Caco-2 (cell line): ENCODE measurements around the gene GRHL3. TPM values are rescaled to one million over a fixed set of nuclear protein-coding genes. Genes with fewer than 3 reads are reported as not detected.

Experiments used
- BruUV-seq: library from RNA; stranded (reverse); fragments of 400-500 nt; replicated peaks from 2 replicates; lab custom pipeline; 2021; lab: Mats Ljungman, UMichigan
- CTCF ChIA-PET: fragments of 300-600 bp; sonication (Branson Sonifier 250); formaldehyde crosslinking; loops from one replicate; lab custom pipeline; 2022; ENCODE audit warnings: antibody characterized with exemption; lab: Charles Lee
- POLR2A ChIA-PET: fragments of 300-600 bp; sonication (Branson Sonifier 250); formaldehyde crosslinking; loops from one replicate; lab custom pipeline; 2022; ENCODE audit warnings: antibody characterized with exemption; lab: Charles Lee
- DNase-seq, 2 experiments: peaks; one replicate each; pipeline versions ENCODE4 v3.0.0 to v3.0.0-alpha.2; 2020 to 2022
- H3K27me3 ChIP-seq: replicated peaks from 2 replicates; pipeline ENCODE4 v1.6.0; 2011; ENCODE audit warnings: low read length; ENCODE audit not compliant: control insufficient read depth, insufficient read depth
- H3K36me3 ChIP-seq: 2 replicates; pipeline ENCODE4 v1.5.1; 2011; ENCODE audit warnings: low read length; ENCODE audit not compliant: control insufficient read depth, insufficient read depth
- H3K4me1 ChIP-seq: fragments of 250-450 bp; sonication (Bioruptor Pico); 2 replicates; pipeline ENCODE4 v1.5.1; 2020; ENCODE audit warnings: mild to moderate bottlenecking
- H3K4me3 ChIP-seq: 2 replicates; pipeline ENCODE4 v1.5.1; 2011; ENCODE audit warnings: low read depth, mild to moderate bottlenecking, control low read depth, low read length
- H3K9me3 ChIP-seq: fragments of 250-450 bp; sonication (Bioruptor Pico); 2 replicates; pipeline ENCODE4 v1.5.1; 2020; ENCODE audit warnings: mild to moderate bottlenecking, moderate library complexity
- H3K27ac Mint-ChIP-seq: one replicate; pipeline ENCODE4 v1.8.0; 2022; ENCODE audit warnings: mixed read lengths; ENCODE audit not compliant: unreplicated experiment
- H3K27me3 Mint-ChIP-seq: one replicate; pipeline ENCODE4 v1.8.0; 2022; ENCODE audit warnings: mixed read lengths; ENCODE audit not compliant: insufficient read depth, unreplicated experiment
- H3K36me3 Mint-ChIP-seq: one replicate; pipeline ENCODE4 v1.8.0; 2022; ENCODE audit warnings: mild to moderate bottlenecking, mixed read lengths; ENCODE audit not compliant: insufficient read depth, unreplicated experiment
- H3K4me1 Mint-ChIP-seq: one replicate; pipeline ENCODE4 v1.8.0; 2022; ENCODE audit warnings: low read depth, mixed read lengths; ENCODE audit not compliant: unreplicated experiment
- H3K4me3 Mint-ChIP-seq: one replicate; pipeline ENCODE4 v1.8.0; 2022; ENCODE audit warnings: mild to moderate bottlenecking, moderate library complexity, mixed read lengths; ENCODE audit not compliant: unreplicated experiment
- H3K9me3 Mint-ChIP-seq: one replicate; pipeline ENCODE4 v1.8.0; 2022; ENCODE audit warnings: mixed read lengths; ENCODE audit not compliant: unreplicated experiment
- intact Hi-C: fragments of 100-400 bp; cut with micrococcal nuclease; formaldehyde crosslinking; loops from one replicate; pipeline ENCODE4 v1.10.0; 2022; ENCODE audit not compliant: unreplicated experiment
- total RNA-seq: library from RNA; stranded (reverse); gene quantifications from 2 replicates; pipeline ENCODE4 v1.2.3, GENCODE V29; 2022
- TF ChIP-seq, protein P1 (sequence below), 2 experiments: fragments of 200-600 bp in 1 of 2; IDR thresholded peaks; 1 replicate in 1 of 2; 2 replicates in 1 of 2; pipeline versions ENCODE4 v1.5.1 to v1.8.0; 2011 to 2022; ENCODE audit warnings: antibody characterized with exemption in 1 of 2, control low read depth in 1 of 2, inconsistent platforms in 1 of 2, low read depth in 1 of 2, low read length in 1 of 2, mild to moderate bottlenecking in 1 of 2, moderate library complexity in 1 of 2; ENCODE audit not compliant: insufficient read depth in 1 of 2, severe bottlenecking in 1 of 2, unreplicated experiment in 1 of 2

GRHL3 gene
- total RNA-seq, 1 experiment from 2014 or later, result 2.3 TPM

DNA sequence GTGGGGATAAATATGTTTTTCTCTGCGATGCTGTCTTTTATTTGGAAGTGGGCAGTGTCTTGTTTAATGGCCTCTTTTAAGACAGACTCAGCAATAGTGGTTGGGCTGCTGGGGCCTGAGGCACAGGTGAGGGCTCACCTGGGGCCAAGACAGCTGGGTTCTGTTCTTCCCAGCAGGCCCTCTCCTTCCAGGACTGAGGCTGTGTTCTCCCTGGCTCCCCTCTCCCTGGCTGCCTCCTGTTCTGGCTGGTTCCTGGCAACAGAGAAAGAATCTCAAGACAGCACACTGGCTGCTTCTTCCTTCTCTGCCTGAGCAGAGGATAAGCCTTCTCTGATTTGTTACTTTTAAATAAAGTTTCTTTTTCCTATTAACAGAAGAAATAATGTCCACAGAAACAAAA, 7.4 kb upstream of the GRHL3 start:
- H3K27me3 Mint-ChIP-seq, result no peaks in the 10 kb centered on the region
- H3K27ac Mint-ChIP-seq, result no peak overlapping the region
- H3K36me3 Mint-ChIP-seq, result no peaks in the 10 kb centered on the region
- Histone ChIP-seq H3K36me3 (no peaks in the 10 kb centered on the region), H3K9me3 (no peaks in the 10 kb centered on the region), H3K27me3 (no peaks in the 10 kb centered on the region), H3K4me1 (0 out of 2 replicates have a peak, but pooled peaks cover 6% of the 10 kb centered on the region), H3K4me3 (no peak overlapping the region)
- H3K4me1 Mint-ChIP-seq, result peaks cover 7% of the 10 kb centered on the region
- ChIA-PET CTCF (no interaction called here), POLR2A (no interaction called here)
- intact Hi-C loops, result no loop called here
- no peak overlapping the region for H3K4me3 Mint-ChIP-seq
- TF ChIP-seq, protein P1, sequence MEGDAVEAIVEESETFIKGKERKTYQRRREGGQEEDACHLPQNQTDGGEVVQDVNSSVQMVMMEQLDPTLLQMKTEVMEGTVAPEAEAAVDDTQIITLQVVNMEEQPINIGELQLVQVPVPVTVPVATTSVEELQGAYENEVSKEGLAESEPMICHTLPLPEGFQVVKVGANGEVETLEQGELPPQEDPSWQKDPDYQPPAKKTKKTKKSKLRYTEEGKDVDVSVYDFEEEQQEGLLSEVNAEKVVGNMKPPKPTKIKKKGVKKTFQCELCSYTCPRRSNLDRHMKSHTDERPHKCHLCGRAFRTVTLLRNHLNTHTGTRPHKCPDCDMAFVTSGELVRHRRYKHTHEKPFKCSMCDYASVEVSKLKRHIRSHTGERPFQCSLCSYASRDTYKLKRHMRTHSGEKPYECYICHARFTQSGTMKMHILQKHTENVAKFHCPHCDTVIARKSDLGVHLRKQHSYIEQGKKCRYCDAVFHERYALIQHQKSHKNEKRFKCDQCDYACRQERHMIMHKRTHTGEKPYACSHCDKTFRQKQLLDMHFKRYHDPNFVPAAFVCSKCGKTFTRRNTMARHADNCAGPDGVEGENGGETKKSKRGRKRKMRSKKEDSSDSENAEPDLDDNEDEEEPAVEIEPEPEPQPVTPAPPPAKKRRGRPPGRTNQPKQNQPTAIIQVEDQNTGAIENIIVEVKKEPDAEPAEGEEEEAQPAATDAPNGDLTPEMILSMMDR (IDR thresholded peaks at IDR 0.05; ENCODE audit: insufficient read depth in 1 of 2, low read depth in 1 of 2, low read length in 1 of 2, severe bottlenecking in 1 of 2, unreplicated experiment in 1 of 2), result no peak
- H3K9me3 Mint-ChIP-seq, result no peaks in the 10 kb centered on the region
- BruUV-seq, result no TSS peak
- no peak for DNase-seq

DNA sequence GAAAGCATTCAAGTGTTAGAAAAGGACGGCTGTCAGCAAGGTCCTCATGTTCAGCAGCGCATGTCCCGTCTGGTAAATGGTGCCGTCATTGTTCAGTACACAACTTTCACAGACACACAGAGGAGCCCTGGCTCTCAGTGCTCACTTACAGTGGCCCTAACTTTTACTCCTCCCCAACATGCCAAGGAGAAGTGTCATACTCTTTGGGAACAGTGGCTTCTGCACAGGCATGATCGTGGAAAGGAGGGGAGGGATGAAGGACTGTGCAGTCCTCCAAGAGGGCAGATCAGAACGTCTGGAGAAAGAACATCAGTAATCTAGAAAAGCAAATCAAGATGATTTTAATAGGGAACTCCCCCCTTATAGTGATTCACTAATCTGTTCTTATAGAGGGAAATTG, 3.8 kb upstream of the GRHL3 start:
- TF ChIP-seq, protein P1 (IDR thresholded peaks at IDR 0.05; ENCODE audit: insufficient read depth in 1 of 2, low read depth in 1 of 2, low read length in 1 of 2, severe bottlenecking in 1 of 2, unreplicated experiment in 1 of 2), result no peak
- Histone ChIP-seq H3K4me3 (no peak overlapping the region), H3K27me3 (no peaks in the 10 kb centered on the region), H3K9me3 (no peaks in the 10 kb centered on the region), H3K36me3 (no peaks in the 10 kb centered on the region), H3K4me1 (0 out of 2 replicates have a peak, but pooled peaks cover 6% of the 10 kb centered on the region)
- H3K9me3 Mint-ChIP-seq, result no peaks in the 10 kb centered on the region
- H3K27me3 Mint-ChIP-seq, result no peaks in the 10 kb centered on the region
- POLR2A ChIA-PET, result no interaction called here
- DNase-seq, result no peak
- no peak overlapping the region for H3K27ac Mint-ChIP-seq
- H3K4me3 Mint-ChIP-seq, result no peak overlapping the region
- BruUV-seq, result no TSS peak
- peaks cover 6% of the 10 kb centered on the region for H3K4me1 Mint-ChIP-seq
- CTCF ChIA-PET, result no interaction called here
- intact Hi-C loops, result no loop called here
- no peaks in the 10 kb centered on the region for H3K36me3 Mint-ChIP-seq

DNA sequence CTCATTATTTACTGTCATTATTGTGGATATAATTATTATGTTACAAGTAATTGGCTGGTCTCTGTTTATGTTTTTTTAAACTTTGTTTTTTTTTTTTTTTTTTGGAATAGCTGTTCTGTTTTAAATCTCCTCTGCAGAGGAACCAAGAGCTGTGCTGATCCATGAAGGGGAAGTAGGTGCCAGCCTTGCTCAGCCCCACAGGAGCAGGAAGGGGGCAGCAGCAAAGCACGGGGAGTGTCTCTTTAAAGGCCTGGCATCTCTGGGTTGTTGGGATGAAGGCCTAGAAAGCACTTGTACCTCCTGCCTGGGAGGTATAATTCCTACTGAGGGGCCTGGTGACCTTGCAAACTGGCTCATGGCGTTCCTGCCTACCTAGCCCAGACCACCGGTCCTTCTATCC, 2.5 kb upstream of the GRHL3 start:
- Histone ChIP-seq H3K36me3 (no peaks in the 10 kb centered on the region), H3K4me1 (0 out of 2 replicates have a peak, but pooled peaks cover 6% of the 10 kb centered on the region), H3K4me3 (no peak overlapping the region), H3K27me3 (no peaks in the 10 kb centered on the region), H3K9me3 (no peaks in the 10 kb centered on the region)
- POLR2A ChIA-PET, result no interaction called here
- CTCF ChIA-PET, result interaction anchor here (0.6 kb wide), 1 partner anchor 109 kb away, joined by 5 read pairs; no protein-coding TSS in a partner anchor
- peaks cover 6% of the 10 kb centered on the region for H3K4me1 Mint-ChIP-seq
- no peak overlapping the region for H3K4me3 Mint-ChIP-seq
- intact Hi-C loops, result no loop called here
- no peaks in the 10 kb centered on the region for H3K9me3 Mint-ChIP-seq
- DNase-seq, result no peak
- H3K27me3 Mint-ChIP-seq, result no peaks in the 10 kb centered on the region
- H3K27ac Mint-ChIP-seq, result no peak overlapping the region
- TF ChIP-seq, protein P1 (IDR thresholded peaks at IDR 0.05; ENCODE audit: insufficient read depth in 1 of 2, low read depth in 1 of 2, low read length in 1 of 2, severe bottlenecking in 1 of 2, unreplicated experiment in 1 of 2), result no peak
- BruUV-seq, result no TSS peak
- no peaks in the 10 kb centered on the region for H3K36me3 Mint-ChIP-seq
